Kidney glomerular epithelial cell (primary cell): ENCODE measurements around the gene ALDH3B1.
A peak's percentile ranks its signal among the peaks of the same experiment; 100 is the strongest.
"Not testable (repeated sequence)": the region's sequence is repeated elsewhere in the genome, so short reads cannot be mapped to it uniquely, and the experiment has no call there.

ENCODE experiments used
- DNase-seq: peaks from one replicate; lab custom pipeline; 2025; lab: John Stamatoyannopoulos, UW

The ALDH3B1 gene, protein sequence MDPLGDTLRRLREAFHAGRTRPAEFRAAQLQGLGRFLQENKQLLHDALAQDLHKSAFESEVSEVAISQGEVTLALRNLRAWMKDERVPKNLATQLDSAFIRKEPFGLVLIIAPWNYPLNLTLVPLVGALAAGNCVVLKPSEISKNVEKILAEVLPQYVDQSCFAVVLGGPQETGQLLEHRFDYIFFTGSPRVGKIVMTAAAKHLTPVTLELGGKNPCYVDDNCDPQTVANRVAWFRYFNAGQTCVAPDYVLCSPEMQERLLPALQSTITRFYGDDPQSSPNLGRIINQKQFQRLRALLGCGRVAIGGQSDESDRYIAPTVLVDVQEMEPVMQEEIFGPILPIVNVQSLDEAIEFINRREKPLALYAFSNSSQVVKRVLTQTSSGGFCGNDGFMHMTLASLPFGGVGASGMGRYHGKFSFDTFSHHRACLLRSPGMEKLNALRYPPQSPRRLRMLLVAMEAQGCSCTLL

DNA sequence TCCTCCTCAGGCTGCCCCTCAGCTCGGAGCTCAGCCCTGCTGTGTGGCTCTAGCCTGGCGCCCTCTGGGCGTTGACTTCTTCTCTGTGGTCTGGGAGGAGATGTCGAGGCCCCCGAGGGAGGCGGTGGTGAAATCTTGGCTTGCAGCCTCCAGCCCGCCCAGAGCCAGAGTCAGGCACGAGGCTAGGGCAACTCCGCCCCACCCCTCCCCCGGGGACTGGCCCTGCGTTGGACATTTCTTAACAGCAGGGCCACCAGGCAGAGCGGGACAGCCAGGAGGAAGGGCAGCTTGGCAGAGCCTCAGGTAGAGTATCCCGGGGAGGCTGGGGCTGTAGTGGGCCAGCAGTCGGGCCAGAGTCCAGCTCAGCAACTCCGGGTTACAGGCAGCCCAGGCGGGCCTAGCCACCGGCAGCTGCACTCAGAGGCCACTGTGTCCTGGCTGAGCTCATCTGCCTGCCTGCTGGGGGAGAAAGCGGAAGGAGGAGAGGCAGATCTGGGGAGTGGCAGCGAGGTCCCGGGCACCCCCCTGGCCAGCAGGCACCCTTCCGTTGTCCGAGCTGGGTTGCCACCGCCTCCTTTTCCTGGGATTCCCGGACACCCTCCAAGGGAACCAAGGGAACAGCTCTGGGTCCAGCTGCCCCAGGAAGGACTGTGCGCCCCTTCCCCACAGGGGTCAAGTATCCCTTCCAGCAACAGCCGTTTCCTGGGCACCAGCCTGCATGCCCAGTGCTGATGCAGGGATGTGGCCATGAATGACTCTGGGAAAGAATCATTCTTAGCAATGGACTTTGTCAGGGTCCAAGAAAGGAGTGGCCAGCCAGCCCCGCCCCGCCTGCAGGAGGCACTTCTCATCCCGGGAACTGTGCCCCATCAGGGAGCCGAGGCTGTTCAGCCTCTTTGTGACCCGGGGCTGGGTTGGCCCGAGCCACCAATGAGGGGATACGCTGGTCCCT lies at the start of gene ALDH3B1:
Gene ALDH3B1 (plus strand): TSS at position 238 of the 952 bp plus-strand sequence. CDS start 4,971 bp downstream, outside the sequence.
- peak; percentile 74 for DNase-seq

DNA sequence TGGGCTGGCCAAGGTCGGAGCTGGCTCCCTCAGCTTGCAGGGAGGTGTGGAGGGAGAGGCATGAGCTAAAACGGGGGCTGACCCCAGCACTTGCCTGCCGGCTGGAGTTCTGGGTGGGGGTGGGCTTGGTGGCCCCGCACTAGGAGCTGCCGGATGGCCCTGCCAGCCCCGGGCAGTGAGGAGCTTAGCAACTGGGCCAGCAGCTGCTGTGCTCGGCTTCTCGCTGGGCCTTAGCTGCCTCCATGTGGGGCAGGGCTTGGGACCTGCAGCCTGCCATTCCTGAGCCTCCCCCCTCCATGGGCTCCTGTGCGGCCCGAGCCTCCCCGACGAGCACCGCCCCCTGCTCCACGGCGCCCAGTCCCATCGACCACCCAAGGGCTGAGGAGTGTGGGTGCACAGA lies 46.9 kb upstream of the ALDH3B1 start:
- not testable (repeated sequence) for DNase-seq

DNA sequence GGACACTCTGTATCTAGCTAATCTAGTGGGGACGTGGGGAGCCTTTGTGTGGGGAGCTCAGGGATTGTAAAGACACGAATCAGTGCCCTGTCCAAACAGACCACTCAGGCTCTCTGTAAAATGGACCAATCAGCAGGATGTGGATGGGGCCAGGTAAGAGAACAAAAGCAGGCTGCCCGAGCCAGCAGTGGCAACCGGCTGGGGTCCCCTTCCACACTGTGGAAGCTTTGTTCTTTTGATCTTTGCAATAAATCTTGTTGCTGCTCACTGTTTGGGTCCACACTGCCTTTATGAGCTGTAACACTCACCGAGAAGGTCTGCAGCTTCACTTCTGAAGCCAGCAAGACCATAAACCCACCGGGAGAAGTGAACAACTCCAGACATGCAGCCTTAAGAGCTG lies 46.2 kb upstream of the ALDH3B1 start:
- not testable (repeated sequence) for DNase-seq

GRCh38 chr11:67964746-67965145 lies 45.4 kb upstream of the ALDH3B1 start:
- not testable (repeated sequence) for DNase-seq

- not testable (repeated sequence) for DNase-seq
Measured at GRCh38 chr11:67965830-67966348, 44.2 kb upstream of the ALDH3B1 start.

- DNase-seq, result not testable (repeated sequence)
Measured at GRCh38 chr11:67974746-67975145, 35.4 kb upstream of the ALDH3B1 start.

GRCh38 chr11:67978766-67979418 lies 31.2 kb upstream of the ALDH3B1 start:
- DNase-seq, result not testable (repeated sequence)

DNA sequence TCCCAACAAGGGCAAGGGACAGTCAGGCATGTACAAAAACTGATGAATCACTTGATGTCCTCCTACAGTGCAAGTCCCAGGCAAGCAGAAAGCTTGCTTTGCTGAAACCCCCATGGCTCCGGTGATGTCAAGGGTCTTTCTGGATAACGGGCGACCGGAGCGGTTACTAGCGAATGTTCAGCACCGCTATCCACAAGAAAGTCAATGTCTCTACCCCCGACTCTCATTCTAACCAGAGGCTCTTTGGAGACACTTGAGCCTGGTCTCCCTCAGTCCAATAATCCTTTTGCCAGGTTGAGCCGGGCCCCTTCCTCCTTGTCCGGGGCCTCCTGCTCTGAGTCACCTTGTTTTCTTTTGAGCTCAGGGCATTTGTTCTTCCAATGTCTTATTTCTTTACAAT lies 28.9 kb upstream of the ALDH3B1 start:
- not testable (repeated sequence) for DNase-seq

DNA sequence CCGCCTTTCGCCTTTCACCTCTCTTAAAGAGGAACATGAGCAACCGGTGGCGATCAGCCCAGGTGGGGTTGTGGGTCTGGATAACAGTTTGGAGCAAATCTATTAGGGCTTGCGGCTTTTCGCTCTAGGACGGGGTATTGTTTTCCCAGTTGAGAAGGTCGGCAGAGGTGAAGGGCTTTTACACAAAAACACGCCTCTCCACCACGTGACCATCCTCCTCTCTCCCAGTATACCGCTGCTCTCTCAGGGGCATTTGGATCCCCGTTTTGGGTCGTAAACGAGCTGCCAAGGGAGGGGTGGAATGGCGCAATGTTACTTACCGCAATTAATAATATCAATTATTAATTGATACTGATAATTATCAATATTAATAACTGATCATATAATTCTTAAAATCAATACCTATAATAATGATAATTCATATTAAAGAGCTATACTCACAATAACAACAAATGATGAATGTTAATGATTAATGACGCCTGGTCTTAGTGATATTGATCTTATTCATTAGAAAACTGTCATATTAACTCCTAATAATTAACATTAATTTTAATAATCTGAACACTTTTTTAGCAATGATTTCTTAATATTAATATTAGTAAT lies 27.8 kb upstream of the ALDH3B1 start:
- DNase-seq, result not testable (repeated sequence)

DNA sequence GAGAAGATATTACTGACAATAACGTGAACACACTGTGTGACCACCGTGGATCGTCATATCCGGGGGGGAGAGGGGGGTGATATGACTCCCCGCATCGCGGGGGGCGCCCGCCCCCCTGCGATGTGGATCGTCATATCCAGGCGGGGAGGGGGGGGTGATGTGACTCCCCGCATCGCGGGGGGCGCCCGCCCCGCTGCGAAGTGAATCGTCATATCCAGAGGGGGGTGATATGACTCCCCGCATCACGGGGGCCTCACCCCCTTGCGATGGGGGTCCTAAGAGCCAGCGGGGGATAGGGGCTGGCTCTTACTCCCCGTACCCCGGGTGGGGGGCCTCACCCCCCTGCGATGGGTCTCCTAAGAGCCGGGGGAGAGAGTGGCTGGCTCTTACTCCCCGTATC lies 26.2 kb upstream of the ALDH3B1 start:
- DNase-seq, result no peak

DNA sequence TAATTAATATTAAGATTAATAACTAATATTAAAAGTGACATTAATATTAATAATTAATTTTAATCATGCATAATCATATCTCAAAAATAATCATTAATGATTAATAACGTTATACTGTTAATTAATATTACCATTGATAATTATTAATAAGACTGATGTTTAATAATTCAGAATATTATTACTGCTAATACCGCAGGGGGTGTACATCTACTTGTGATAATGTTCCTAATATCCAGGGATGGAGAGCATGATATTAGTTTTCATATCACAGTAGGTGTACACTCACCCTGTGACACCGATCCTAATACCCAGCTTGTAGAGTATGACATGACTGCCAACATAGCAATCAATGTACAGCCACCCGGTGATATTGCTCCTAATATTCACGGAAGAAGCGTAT lies 24.8 kb upstream of the ALDH3B1 start:
- DNase-seq, result not testable (repeated sequence)

GRCh38 chr11:67990546-67991346 lies 19.4 kb upstream of the ALDH3B1 start:
- DNase-seq, result not testable (repeated sequence)

GRCh38 chr11:67991347-67992121 lies 18.6 kb upstream of the ALDH3B1 start:
- DNase-seq, result not testable (repeated sequence)

DNA sequence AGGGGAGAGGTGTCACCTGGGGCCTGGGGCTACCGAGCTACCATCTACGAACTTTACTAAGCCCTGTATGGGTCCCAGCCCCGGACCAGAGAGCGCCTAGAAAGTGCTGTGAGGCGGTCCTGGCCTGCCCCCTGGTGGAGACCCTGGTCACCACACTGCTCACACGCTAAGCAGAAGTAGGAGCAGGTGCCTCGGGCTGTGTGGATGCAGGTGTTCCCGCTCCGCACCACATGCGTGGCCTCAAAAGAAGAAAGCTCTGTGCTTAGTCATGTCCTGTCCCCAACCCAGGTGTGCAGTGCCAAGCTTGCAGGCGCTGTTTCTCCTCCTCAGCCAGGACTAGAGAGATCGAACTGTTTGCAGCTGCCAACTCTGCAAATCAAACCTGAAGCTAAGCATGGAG lies 16.3 kb upstream of the ALDH3B1 start:
- not testable (repeated sequence) for DNase-seq

GRCh38 chr11:67994387-67994786 lies 15.7 kb upstream of the ALDH3B1 start:
- DNase-seq, result not testable (repeated sequence)

DNA sequence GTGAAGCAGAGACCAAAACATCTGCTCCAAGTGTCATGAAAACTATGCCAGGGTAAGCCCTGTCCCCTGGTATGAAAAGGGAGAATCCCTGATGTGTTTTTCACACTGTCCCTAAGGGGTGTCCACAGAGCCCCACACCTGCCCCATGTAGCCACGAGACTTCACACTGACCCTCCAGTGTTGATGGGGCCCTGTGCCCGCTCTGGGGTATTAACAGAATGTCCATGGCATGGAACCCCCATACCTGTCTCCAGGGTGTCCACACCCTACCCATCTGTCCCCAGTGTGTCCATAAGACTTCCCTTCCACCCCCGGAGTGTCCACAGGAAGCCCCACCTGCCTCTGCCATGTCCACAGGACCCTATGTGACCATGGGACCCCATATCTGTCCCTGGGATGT lies 15.0 kb upstream of the ALDH3B1 start:
- DNase-seq, result not testable (repeated sequence)

DNA sequence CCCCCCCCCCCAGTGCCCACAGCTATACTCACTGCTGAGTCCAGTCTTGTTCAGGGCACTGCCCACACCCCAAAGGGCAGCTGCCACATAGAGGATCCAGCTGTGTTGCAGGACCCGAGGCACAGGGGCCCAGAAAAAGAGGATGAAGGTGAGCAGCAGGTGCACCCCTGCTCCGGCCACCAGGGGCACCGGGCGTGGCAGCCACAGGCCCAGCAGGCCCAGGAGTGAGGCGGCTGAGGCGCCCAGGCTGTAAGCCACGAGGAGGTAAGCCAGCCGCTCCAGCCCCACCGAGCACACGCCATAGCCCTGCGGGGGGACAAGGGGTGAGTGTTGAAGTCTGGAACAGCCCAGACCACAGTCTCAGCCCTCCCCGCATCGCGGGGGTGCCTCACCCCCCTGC lies 14.5 kb upstream of the ALDH3B1 start:
- DNase-seq, result not testable (repeated sequence)

DNA sequence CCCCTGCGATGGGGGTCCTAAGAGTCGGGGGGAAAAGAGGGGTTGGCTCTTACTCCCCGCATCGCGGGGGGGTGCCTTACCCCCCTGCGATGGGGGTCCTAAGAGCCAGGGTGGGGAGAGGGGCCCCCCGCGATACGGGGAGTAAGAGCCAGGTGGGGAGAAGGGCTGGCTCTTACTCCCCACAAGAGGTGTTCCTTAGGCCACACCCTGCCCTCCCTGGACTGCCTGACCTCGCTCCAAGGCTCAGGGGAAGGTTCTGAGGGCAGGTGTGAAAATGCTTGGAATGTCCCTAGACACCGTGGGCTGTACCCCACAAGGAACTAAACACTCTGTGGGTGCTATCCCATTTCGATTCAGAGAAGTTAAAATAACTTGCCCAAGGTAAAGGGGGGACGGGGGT lies 14.1 kb upstream of the ALDH3B1 start:
- no peak for DNase-seq

GRCh38 chr11:67996622-67997474 lies 13.3 kb upstream of the ALDH3B1 start:
- DNase-seq, result no peak
